Measurements from ENCODE around the gene ZNF774.
"Not testable (repeated sequence)": the region's sequence is repeated elsewhere in the genome, so short reads cannot be mapped to it uniquely, and the experiment has no call there.

The ZNF774 gene

GRCh38 chr15:90393040-90393439 is 41.0 kb downstream of the ZNF774 start:
- no peak for DNase-seq

- no peak for DNase-seq
Measured at GRCh38 chr15:90394074-90394473, 42.0 kb downstream of the ZNF774 start.

GRCh38 chr15:90394748-90395442 is 42.8 kb downstream of the ZNF774 start:
- no peak for DNase-seq

- no peak for DNase-seq
Measured at GRCh38 chr15:90396321-90396720, 44.2 kb downstream of the ZNF774 start.

- no peak for DNase-seq
Measured at GRCh38 chr15:90400005-90400758, 48.1 kb downstream of the ZNF774 start.

GRCh38 chr15:90400759-90401314 is 48.8 kb downstream of the ZNF774 start:
- DNase-seq = peak; percentile 63

- DNase-seq = no peak
Measured at GRCh38 chr15:90401495-90401894, 49.4 kb downstream of the ZNF774 start.

- no peak for DNase-seq
Measured at GRCh38 chr15:90402223-90402622, 50.1 kb downstream of the ZNF774 start.

GRCh38 chr15:90402767-90403166 is 50.7 kb downstream of the ZNF774 start:
- DNase-seq = no peak

- DNase-seq = no peak
Measured at GRCh38 chr15:90405055-90405607, 53.0 kb downstream of the ZNF774 start.

GRCh38 chr15:90407336-90407735 is 55.3 kb downstream of the ZNF774 start:
- DNase-seq = no peak

GRCh38 chr15:90407871-90408317 is 55.8 kb downstream of the ZNF774 start:
- DNase-seq = no peak

- no peak for DNase-seq
Measured at GRCh38 chr15:90408657-90409056, 56.6 kb downstream of the ZNF774 start.

- DNase-seq = not testable (repeated sequence)
Measured at GRCh38 chr15:90409587-90409986, 57.5 kb downstream of the ZNF774 start.

- not testable (repeated sequence) for DNase-seq
Measured at GRCh38 chr15:90410316-90410715, 58.2 kb downstream of the ZNF774 start.

GRCh38 chr15:90411176-90411575 is 59.1 kb downstream of the ZNF774 start:
- DNase-seq = no peak
